Measurements from ENCODE around the gene ATP6V1B1.
A peak's percentile ranks its signal among the peaks of the same experiment; 100 is the strongest.

Gene ATP6V1B1

DNA sequence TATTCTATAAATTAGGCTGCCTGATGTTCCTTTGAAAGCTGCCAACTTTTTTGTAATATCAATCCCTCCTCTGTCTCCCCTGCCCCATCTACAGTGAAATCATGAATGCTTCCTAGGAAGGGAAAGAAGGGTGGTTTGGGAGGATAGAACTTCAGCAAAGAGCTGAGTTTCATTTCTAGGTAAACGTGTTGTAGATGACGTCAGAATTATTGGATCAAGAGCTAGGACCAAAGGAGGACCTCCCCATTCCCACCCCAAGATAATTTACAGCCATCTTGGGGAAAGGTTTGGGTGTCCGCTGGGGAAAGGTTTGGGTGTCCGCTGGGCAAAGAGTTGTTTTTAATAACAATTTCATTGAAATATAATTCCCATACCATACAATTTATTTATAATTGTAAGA is 31.5 kb downstream of the ATP6V1B1 start:
- no peak for DNase-seq
- H3K4me1 Mint-ChIP-seq = peaks cover 6% of the 10 kb centered on the region
- H3K27ac Mint-ChIP-seq = no peak overlapping the region
- CTCF ChIA-PET = interaction anchor here (1.0 to 5.7 kb wide), 4 partner anchors 11 to 198 kb away, joined by 4 to 32 read pairs (median 6); partner anchors contain the start of genes ADD2 and ANKRD53
- no peaks in the 10 kb centered on the region for H3K36me3 Mint-ChIP-seq
- H3K9me3 Mint-ChIP-seq = no peaks in the 10 kb centered on the region
- peaks cover 55% of the 10 kb centered on the region for H3K27me3 Mint-ChIP-seq
- H3K4me3 Mint-ChIP-seq = no peak overlapping the region

DNA sequence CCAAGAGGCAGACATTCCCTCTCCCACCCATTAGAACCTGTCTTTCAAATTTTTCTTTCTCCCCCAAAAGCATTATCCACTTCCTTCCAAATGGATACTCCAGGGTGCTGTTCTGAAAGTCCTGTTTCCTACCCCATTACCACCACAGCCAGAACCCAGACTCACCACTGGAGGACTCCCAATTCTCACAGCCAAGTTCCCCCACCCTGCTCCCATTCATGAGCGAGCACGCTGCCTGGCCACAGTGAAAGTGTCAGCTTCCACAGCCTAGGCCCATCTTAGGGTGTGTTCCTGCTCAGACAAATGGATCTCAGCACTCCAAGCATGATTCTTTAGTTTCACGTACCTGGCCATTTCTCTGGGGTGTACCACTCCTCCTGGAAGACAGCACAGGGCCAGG is 38.9 kb downstream of the ATP6V1B1 start:
- DNase-seq = no peak
- Mint-ChIP-seq H3K4me1 (peaks cover 18% of the 10 kb centered on the region), H3K4me3 (no peak overlapping the region), H3K9me3 (no peaks in the 10 kb centered on the region), H3K27ac (no peak overlapping the region), H3K36me3 (no peaks in the 10 kb centered on the region), H3K27me3 (peaks cover 17% of the 10 kb centered on the region)
- CTCF ChIA-PET = interaction anchor here (1.1 to 2.7 kb wide), 4 partner anchors 9 to 13 kb away, joined by 3 to 6 read pairs (median 4); no protein-coding TSS in a partner anchor

DNA sequence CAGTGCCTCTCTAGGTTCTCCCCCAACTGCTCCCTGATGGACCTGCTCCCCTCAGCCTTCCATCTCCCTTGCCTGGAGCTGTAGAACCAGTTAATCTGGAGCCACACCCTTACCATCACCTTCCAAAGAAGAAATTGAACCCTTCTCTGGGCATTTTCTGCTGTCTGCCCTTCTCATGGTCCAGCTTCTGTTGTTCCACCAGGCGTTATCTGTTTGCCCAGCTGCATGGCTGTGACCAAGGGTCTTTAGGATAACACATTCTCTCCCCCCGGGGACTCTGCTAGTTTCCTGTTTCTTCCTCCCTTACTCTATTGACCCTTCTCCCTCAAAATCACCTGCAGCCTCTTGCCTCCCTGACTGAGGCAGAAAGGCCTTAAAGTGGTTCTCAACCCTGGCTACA is 39.5 kb downstream of the ATP6V1B1 start:
- no peak for DNase-seq
- H3K27me3 Mint-ChIP-seq = peaks cover 17% of the 10 kb centered on the region
- H3K9me3 Mint-ChIP-seq = no peaks in the 10 kb centered on the region
- peaks cover 18% of the 10 kb centered on the region for H3K4me1 Mint-ChIP-seq
- peak overlapping the region; percentile 20 for H3K27ac Mint-ChIP-seq
- no peaks in the 10 kb centered on the region for H3K36me3 Mint-ChIP-seq
- H3K4me3 Mint-ChIP-seq = no peak overlapping the region
- CTCF ChIA-PET = interaction anchor here (1.1 to 2.2 kb wide), 3 partner anchors 9 to 11 kb away, joined by 3 to 6 read pairs (median 3); no protein-coding TSS in a partner anchor

DNA sequence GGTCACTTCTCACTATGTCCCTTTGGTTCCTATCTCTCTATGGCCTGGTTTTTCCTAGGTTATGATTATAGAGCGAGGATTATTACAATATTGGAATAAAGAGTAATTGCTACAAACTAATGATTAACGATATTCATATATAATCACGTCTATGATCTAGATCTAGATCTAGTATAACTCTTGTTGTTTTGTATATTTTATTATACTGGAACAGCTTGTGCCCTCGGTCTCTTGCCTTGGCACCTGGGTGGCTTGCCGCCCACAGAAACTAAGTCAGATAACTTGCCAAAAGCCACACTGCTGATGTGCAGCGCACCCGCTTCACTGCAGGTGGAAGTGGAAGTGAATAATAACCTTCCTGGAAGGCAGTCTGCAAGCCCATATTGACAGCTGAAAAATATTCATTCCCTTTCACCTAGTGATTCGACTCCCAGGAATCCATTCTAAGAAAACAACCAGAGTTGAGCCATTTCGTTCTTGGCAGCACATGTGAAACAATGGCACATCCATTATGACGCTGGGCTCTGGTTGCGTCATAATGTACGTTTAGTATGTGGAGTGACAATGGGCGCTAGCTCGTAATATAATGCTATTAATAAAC is 42.0 kb downstream of the ATP6V1B1 start:
- H3K4me1 Mint-ChIP-seq = peaks cover 18% of the 10 kb centered on the region
- CTCF ChIA-PET = interaction anchor here (0.8 to 1.6 kb wide), 6 partner anchors 11 to 90 kb away, joined by 3 to 13 read pairs (median 5); no protein-coding TSS in a partner anchor
- H3K36me3 Mint-ChIP-seq = no peaks in the 10 kb centered on the region
- peak overlapping the region; percentile 61 for H3K4me3 Mint-ChIP-seq
- H3K27me3 Mint-ChIP-seq = peaks cover 13% of the 10 kb centered on the region
- H3K27ac Mint-ChIP-seq = peak overlapping the region; percentile 88
- no peaks in the 10 kb centered on the region for H3K9me3 Mint-ChIP-seq
- peak; percentile 49 for DNase-seq

DNA sequence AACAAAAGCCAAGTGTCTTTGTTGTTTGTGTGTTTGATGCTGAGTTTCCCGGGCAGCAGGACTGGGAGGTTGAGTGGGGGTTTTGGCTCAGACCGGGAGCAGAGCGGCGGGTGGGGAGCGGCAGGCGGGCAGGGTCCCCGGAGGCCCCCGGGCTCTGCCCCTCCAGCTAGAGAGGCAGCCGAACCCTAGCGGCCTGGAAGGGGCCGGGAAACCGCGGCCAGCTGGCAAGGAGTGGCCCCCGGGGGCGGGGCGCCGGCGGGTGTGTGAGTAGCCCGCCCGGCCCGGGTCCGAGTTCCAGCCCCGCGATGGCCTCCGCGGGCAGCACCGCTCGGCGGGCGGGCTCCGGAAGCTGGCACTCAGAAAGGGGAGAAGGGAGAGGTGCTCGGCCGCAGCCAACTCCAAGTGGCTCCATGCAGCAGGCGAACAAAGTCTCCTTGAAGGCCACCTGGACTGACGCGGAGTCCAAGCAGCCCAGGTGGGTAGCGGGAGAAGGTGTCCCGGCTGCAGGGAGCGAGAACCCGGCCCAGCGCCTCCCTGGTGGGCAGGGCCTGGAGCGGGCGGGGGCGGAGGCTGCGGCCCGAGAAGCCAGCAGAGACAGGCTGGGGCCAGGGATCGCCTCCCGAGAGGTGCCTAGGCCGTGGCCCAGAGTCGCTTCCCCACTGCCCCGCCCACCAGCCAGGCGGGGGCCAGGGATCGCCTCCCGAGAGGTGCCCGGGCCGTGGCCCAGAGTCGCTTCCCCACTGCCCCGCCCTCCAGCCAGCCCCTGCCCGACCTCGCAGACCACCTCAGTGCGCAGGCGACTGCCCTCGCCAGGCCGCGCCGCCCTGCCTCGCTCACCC is 42.9 kb downstream of the ATP6V1B1 start, which contains the start of gene ANKRD53:
TSS of gene ANKRD53 (plus strand) at position 290 of the 839 bp plus-strand sequence. CDS start at position 306, 16 bp downstream.
- Mint-ChIP-seq H3K4me1 (peaks cover 18% of the 10 kb centered on the region), H3K27ac (peak within 1 kb of the TSS; percentile 88), H3K36me3 (no peaks in the 10 kb centered on the region), H3K4me3 (peak within 1 kb of the TSS; percentile 61), H3K27me3 (peaks cover 13% of the 10 kb centered on the region), H3K9me3 (no peaks in the 10 kb centered on the region)
- CTCF ChIA-PET = interaction anchor here (0.8 to 1.6 kb wide), 5 partner anchors 12 to 28 kb away, joined by 3 to 13 read pairs (median 6); no protein-coding TSS in a partner anchor
- peak; percentile 36 for DNase-seq

DNA sequence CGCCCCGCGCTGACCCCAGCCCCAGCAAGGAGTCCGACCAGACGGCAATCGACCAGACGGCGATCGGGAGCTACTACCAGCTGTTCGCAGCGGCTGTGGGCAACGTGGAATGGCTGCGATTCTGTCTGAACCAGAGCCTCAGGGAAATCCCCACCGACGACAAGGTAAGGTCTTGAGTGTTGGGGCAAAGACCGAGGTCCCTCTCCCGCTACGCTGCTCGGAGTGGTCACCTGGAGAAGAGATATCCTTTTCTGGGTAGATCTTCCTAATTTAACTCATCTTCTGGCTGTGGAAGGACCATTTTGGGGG is 43.4 kb downstream of the ATP6V1B1 start:
- H3K9me3 Mint-ChIP-seq = no peaks in the 10 kb centered on the region
- CTCF ChIA-PET = interaction anchor here (1.5 kb wide), 1 partner anchor 15 kb away, joined by 13 read pairs; no protein-coding TSS in a partner anchor
- no peak overlapping the region for H3K27ac Mint-ChIP-seq
- no peaks in the 10 kb centered on the region for H3K36me3 Mint-ChIP-seq
- H3K4me3 Mint-ChIP-seq = no peak overlapping the region
- H3K27me3 Mint-ChIP-seq = peaks cover 13% of the 10 kb centered on the region
- no peak for DNase-seq
- H3K4me1 Mint-ChIP-seq = peaks cover 18% of the 10 kb centered on the region

DNA sequence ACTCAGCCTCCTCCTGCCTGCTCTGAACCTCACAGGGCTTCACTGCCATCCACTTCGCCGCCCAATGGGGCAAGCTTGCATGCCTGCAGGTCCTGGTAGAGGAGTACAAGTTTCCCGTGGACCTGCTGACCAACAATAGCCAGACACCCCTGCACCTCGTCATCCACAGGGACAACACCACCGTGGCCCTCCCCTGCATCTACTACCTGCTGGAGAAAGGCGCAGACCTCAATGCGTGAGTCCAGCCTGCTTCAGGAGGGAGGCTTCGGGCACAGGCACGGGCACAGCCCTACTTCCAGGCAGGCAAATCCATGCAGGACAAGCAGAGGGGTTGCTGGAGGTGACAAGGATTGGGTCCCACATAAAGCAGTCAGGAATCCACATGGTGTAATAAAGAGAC is 43.9 kb downstream of the ATP6V1B1 start:
- no peak overlapping the region for H3K27ac Mint-ChIP-seq
- peaks cover 23% of the 10 kb centered on the region for H3K4me1 Mint-ChIP-seq
- no peak overlapping the region for H3K4me3 Mint-ChIP-seq
- no peaks in the 10 kb centered on the region for H3K36me3 Mint-ChIP-seq
- CTCF ChIA-PET = interaction anchor here (1.1 kb wide), 1 partner anchor 15 kb away, joined by 6 read pairs; no protein-coding TSS in a partner anchor
- H3K9me3 Mint-ChIP-seq = no peaks in the 10 kb centered on the region
- no peak for DNase-seq
- H3K27me3 Mint-ChIP-seq = peaks cover 9% of the 10 kb centered on the region

DNA sequence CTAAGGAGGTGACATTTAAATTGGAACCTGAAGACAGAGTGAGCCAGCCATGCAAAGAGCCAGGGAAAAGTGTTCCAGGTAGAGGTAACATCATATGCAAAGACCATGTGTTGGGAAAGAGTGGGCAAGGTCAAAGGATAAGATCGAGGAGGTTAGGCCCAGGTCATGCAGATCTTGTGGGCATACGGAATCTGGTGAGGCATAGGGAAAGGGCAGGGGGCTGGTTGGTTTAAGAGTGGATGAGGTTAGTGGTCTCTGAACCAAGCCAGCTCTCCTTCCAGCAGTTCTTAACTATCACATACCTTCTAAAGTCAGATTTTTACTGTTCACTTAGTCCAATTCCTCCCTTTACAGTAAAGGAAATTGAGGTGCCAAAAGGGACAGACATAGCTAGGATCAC is 45.7 kb downstream of the ATP6V1B1 start:
- Mint-ChIP-seq H3K27me3 (no peaks in the 10 kb centered on the region), H3K36me3 (peaks cover 7% of the 10 kb centered on the region), H3K27ac (no peak overlapping the region), H3K4me1 (peaks cover 35% of the 10 kb centered on the region), H3K4me3 (no peak overlapping the region), H3K9me3 (no peaks in the 10 kb centered on the region)
- CTCF ChIA-PET = interaction anchor here (0.6 to 1.2 kb wide), 2 partner anchors 21 to 33 kb away, joined by 3 read pairs; no protein-coding TSS in a partner anchor
- no peak for DNase-seq

DNA sequence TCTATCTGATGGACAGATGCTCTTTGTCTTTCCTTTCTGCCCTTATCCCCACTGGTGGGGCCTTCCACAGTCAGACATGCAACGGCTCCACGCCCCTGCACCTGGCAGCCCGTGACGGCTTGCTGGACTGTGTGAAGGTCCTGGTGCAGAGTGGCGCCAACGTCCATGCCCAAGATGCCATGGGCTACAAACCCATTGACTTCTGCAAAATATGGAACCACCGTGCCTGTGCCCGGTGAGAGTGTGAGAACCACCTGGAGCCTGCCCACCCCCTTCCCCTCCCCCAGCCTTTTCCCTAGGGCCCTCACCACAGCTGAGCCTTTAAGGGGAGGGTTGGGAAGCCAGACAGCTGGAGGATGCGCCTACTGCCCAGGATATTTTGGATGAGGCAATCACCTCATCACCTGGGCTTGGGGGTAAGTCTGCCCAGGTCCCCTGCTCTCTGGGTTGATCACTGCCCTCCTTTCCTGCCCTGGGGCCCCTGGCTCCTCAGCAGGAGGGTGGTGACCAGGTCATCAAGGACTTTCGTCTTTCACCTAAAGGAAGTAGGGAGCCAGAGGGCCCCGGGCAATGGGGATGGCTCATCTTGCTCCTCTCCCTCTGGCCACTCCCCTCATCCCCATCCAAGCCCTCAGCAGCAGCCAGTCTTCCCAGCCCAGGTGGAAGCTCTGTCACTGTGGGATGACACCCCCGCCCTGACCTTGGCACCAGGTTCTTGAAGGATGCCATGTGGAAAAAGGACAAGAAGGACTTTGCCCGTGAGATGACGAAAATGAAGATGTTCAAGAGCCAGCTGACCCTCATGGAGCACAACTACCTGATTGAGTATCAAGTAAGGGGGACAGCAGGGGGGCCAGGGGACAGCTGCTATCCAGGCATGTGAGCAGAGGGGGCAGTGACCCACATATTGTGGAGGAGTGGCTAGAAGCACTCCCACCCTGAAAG is 46.4 kb downstream of the ATP6V1B1 start:
- CTCF ChIA-PET = interaction anchor here (1.2 to 4.5 kb wide), 4 partner anchors 11 to 20 kb away, joined by 3 to 52 read pairs (median 18); no protein-coding TSS in a partner anchor
- Mint-ChIP-seq H3K4me3 (no peak overlapping the region), H3K4me1 (peaks cover 28% of the 10 kb centered on the region), H3K9me3 (no peaks in the 10 kb centered on the region), H3K27me3 (no peaks in the 10 kb centered on the region), H3K36me3 (peaks cover 13% of the 10 kb centered on the region), H3K27ac (no peak overlapping the region)
- DNase-seq = no peak

DNA sequence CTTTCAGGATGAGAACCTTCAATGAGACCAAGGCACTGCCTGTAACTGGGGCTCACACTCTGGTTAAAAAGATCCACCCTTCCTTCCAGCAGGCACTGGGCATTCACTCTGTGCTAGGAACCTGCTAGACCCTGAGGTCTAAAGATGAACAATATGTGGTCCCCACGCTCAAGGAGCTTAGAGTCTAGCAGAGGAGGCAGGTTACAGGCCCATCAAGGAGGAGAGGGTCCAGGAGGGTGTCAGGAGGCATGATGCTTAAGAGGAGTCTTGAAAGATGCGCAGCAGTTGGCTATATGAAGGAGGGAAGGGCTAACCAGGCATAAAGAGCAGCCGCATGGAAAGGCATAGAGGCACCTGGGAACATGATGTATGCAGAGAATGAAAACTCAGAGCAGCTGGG is 47.3 kb downstream of the ATP6V1B1 start:
- no peak overlapping the region for H3K27ac Mint-ChIP-seq
- H3K4me1 Mint-ChIP-seq = peaks cover 20% of the 10 kb centered on the region
- CTCF ChIA-PET = interaction anchor here (3.0 to 4.5 kb wide), 4 partner anchors 10 to 19 kb away, joined by 12 to 52 read pairs (median 33); no protein-coding TSS in a partner anchor
- peaks cover 19% of the 10 kb centered on the region for H3K36me3 Mint-ChIP-seq
- no peak overlapping the region for H3K4me3 Mint-ChIP-seq
- no peaks in the 10 kb centered on the region for H3K27me3 Mint-ChIP-seq
- no peaks in the 10 kb centered on the region for H3K9me3 Mint-ChIP-seq
- DNase-seq = no peak

DNA sequence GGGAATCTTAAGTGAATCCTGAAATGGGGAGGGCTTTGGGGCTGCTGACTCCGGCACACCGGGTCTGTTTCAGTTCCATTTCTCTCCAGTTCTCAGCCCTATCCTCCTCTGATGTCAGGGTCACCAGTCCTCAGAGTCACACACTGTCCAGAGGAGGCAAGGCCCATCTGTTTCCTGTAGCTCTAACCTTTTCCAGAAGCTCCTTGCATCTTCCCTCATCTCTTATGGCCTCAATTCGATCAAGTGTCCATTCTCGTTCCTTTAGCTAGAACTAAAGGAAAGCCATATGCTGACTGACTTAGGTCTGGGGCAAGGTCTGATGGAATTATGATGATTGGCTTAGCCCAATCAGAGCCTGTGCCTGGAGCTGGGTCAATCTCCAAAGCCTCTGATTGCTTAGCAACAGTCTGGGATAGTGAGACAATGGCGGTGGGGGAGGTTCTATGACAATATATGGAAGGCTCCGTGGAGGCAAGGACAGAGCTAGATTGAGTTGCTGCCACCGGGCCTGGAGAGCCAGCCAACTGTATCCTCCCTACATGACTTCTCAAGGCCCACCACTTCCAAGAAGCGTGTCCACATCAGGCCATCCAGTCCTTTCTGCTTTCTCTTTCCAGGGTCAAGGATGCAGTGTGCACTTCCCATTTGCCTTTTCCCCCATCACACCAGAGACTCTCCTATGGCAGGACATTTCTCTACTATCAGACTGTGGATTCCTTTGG is 48.0 kb downstream of the ATP6V1B1 start:
- H3K36me3 Mint-ChIP-seq = peaks cover 22% of the 10 kb centered on the region
- no peaks in the 10 kb centered on the region for H3K27me3 Mint-ChIP-seq
- no peak overlapping the region for H3K4me3 Mint-ChIP-seq
- no peak for DNase-seq
- H3K4me1 Mint-ChIP-seq = peaks cover 17% of the 10 kb centered on the region
- H3K9me3 Mint-ChIP-seq = no peaks in the 10 kb centered on the region
- H3K27ac Mint-ChIP-seq = no peak overlapping the region
- CTCF ChIA-PET = interaction anchor here (1.2 to 4.5 kb wide), 8 partner anchors 9 to 118 kb away, joined by 3 to 52 read pairs (median 9); no protein-coding TSS in a partner anchor

DNA sequence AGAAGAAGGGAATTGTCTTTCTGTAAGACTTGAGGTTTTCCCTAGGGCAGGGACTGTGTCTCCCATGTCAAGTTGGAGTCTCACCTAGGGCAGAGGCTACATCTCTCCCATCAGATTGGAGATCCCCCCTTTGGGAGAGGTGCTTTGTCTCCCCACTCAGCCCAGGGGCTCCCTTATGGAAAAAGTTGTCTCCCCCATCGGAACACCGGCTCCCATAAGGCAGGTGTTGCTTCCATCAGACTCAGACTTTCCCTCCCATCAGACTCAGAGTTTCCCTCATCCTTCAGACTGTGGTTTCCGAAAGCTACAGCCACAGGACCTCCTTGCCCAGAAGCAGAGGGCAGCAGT is 48.5 kb downstream of the ATP6V1B1 start:
- Mint-ChIP-seq H3K27me3 (no peaks in the 10 kb centered on the region), H3K36me3 (peaks cover 28% of the 10 kb centered on the region), H3K4me3 (no peak overlapping the region), H3K9me3 (no peaks in the 10 kb centered on the region), H3K27ac (no peak overlapping the region), H3K4me1 (peaks cover 17% of the 10 kb centered on the region)
- CTCF ChIA-PET = interaction anchor here (0.7 to 4.5 kb wide), 12 partner anchors 9 to 117 kb away, joined by 3 to 52 read pairs (median 5); no protein-coding TSS in a partner anchor
- no peak for DNase-seq
